GM21447 (cell line): ENCODE measurements around the gene VTI1A.
A peak's percentile ranks its signal among the peaks of the same experiment; 100 is the strongest.

Experiments used
- ATAC-seq: cut with Tn5 transposase; IDR thresholded peaks from one replicate; pipeline ENCODE4 v1.9.1; 2021; ENCODE audit not compliant: unreplicated experiment

VTI1A gene

DNA sequence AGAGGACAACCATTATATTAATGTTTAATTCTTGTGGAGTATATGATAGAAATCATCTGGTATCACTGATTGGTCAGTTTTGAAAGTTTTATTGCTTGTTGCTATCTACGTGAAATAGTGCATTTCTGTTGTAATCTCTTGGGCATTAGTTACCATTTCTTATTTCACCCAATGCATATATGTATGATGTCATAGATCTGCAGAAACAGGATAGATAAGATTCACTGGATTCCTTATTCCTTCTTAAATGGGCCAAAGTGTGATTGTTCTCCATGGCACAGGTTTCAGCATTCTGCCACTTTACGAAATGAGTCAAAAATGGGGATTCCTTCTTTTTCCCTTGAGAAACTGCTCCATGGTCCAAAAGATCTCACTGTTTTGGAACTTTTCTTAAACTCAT lies 56.6 kb downstream of the VTI1A start:
- ATAC-seq: no peak

DNA sequence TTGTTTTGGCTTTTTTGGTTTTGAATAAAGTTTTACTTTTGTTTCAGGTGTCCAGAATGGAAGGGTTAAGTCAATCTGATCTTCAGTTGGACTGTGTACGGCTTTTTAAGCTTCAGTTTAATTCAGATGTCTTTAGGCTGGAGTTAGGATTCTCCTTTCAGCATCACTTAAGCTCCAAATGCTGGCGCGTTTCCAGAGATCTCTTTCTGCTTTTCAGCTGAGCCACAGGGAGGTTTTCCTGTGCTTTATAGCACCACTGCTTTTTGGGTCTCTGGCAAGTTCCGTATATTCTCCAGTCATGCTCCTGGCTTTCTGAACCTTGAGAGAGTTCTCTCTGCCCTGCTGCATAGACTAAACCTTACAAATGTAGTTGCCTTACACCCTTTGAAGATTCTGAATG lies 60.0 kb downstream of the VTI1A start:
- no peak for ATAC-seq

DNA sequence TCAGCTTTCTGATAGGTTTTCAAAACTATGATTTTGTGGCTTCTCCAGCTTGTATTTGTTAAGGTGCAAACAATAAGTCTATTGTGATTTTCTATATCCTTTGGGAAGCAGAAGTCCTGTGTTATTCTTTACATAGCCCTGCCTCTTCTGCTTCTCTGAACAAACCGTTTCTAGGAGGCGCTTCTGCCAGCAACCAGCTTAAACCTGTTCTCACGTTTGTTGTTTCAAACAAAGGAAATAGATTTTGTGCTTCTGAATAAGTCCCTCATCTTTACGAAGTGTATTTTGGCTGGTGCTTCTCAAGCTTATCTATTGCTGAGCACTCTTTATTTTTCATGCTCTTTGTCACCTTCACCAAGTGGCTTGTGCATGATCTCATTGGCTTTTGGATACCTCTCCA lies 61.0 kb downstream of the VTI1A start:
- ATAC-seq: no peak

- no peak for ATAC-seq
Observed at GRCh38 chr10:112509558-112510291, 62.7 kb downstream of the VTI1A start.

DNA sequence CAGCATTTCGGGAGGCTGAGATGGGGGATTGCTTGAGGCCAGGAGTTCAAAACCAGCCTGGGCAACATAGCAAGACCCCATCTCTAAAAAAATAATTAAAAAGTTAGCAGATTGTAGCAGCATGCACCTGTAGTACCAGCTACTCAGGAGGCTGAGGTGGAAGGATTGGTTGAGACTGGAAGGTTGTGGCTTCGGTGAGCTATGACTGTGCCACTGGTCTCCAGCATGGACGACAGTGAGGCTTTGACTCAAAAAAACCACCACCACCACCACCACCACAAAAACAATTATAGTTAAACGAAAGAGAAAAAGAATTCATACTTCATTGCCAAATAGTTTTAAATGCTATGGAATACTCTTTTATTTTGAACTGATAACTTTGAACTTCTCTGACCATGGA lies 63.4 kb downstream of the VTI1A start:
- ATAC-seq: no peak

DNA sequence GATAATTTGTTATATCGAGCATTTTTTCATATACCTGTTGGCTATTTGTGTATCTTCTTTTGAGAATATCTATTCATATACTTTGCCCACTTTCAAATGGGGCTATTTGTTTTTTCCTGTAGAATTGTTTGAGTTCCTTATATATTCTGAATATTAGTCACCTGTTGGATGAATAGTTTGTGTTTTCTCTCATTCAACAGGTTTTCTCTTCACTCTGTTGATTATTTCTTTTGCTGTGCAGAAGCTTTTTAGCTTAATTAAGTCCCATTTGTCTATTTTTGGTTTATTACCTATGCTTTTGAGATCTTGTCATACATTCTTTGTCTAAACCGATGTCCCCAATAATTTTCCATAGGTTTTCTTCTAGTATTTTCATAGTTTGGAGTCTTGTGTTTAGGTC lies 65.3 kb downstream of the VTI1A start:
- no peak for ATAC-seq

DNA sequence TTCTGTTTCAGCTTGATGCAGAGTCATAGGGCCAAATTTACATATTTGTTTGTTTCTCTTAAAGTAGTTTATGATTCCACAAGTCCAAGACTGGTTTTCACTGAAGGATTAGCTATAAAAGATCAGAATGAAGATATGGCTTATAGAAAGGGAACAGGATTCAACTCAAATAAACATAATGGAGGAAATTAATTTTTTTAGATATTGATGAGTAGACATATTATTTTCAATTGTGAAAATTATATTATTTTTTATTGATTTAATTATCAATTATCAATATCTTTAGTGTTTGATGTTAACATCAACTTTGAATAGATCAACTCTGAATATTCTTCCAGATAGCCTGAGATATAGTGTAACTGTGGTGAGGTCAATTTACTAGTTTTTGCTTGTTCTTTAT lies 68.1 kb downstream of the VTI1A start:
- ATAC-seq: no peak

DNA sequence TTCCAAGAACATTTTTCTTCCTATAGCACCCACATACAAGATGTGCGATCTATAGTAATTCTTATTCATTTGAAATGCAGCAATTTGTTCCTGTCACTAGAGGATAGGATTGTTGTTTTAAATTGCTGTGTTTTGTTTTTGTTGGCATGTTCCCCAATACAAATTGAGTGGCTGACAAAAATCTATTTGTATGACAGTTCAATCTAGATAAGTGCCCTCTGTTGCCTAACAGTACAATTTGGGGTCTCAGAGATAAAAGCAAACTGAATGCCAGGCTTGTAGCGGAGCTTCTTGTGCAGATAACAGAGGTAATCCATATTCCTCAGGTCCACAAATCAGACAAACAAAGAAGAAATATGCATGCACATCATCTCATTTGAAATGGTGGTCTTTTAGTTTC lies 68.8 kb downstream of the VTI1A start:
- ATAC-seq: no peak

DNA sequence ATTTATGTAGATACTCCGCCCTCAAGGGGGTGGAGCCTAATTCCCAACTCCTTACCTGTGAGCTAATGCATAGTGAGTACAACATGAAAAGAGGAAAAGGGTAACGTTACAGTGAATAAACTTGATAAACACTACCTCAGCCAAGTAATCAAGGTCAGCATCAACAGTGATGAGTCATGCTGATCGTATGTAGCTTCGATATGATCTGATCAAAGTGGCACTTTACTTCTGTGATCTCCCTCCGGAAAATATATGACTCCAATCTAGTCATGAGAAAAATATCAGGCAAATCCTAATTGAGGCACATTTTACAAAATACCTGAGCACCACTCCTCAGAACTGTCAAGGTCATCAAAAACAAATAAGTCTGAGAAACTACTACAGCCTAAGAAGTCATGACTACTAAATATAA lies 70.4 kb downstream of the VTI1A start:
- ATAC-seq: no peak

DNA sequence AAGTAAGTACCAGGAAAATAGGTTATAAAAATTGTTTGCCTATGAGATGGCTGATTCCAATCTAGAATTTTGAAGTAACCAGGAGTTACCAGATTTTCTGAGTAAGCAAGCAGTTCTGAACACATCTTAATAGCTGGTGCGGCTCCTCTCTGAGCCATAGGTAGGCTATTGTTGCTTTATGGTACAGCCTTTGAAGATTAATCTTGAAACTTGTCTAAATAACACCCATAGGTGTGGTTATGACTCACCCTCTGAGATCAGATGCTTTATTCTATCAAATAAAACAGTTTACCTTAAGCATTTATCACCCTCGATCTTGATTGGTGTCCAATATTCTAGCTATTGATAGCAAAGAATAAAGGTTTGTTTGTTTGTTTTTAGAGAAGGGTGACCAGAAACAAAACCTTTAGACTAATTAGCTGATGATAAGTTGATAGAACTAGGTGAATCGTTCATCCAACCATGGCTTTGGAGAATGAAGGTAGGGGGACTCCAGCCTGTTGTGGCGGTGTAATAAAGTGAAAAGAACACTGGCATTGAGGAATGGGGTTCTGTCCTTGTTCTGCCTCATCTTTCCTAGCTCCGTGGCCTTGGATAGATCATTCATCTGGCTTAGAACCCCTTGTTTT lies 72.2 kb downstream of the VTI1A start:
- peak; percentile 79 for ATAC-seq

DNA sequence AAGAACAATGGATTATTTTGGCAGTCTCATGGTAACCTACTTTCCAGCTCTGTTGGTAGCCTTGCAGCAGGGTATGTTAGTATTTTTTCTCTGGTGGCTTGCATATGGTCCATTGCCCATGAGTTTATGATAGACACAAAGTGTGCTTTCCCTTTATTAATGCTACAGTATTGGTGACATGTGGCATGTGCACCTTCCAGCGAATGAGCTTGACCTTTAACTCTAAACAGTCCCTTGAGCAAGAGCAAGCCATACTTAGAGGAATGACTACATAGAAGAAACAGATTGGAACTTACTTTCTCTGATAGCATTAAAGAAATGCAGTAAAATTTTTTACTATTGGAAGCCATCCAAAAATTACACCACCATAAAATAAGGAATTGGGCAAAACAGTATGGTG lies 73.9 kb downstream of the VTI1A start:
- ATAC-seq: no peak

- ATAC-seq: no peak
Observed at GRCh38 chr10:112524641-112525040, 77.6 kb downstream of the VTI1A start.

GRCh38 chr10:112525200-112525599 lies 78.2 kb downstream of the VTI1A start:
- no peak for ATAC-seq

GRCh38 chr10:112526139-112526538 lies 79.1 kb downstream of the VTI1A start:
- ATAC-seq: peak; percentile 91

DNA sequence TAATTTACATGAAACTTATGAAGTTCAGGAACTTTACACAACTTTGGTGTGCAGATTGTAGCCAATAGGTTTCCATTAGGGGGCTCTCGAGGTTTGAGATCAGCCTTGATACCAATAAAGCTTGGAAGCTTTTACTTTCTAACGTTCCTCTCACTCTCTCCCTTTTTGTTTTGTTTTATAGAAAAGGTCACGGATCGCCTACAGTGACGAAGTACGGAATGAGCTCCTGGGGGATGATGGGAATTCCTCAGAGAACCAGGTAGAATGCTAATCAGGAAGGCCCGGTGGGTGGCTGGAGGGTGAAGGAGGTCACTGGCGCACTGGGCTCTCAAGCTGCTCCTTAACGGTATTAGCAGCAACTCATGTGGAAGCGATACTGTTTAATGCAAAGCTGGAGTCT lies 79.9 kb downstream of the VTI1A start:
- no peak for ATAC-seq

DNA sequence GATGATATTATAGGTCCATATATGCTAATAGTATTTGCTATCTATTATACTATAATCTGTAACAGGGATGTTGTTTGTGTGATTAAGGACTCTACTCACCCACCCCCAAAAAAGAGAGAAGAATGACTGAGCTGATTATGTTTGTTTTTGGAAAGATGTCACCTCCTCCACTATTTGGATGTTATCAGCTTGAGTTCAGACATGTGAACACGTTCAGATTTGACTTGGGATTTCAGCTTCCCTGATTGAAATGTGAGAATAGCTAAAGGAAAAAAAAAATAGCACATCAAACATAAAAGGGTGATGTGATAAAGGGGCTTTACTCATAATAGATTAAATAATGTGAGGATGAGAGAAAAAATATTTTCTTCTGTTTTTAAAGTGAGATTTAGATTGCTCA lies 81.2 kb downstream of the VTI1A start:
- ATAC-seq: no peak

DNA sequence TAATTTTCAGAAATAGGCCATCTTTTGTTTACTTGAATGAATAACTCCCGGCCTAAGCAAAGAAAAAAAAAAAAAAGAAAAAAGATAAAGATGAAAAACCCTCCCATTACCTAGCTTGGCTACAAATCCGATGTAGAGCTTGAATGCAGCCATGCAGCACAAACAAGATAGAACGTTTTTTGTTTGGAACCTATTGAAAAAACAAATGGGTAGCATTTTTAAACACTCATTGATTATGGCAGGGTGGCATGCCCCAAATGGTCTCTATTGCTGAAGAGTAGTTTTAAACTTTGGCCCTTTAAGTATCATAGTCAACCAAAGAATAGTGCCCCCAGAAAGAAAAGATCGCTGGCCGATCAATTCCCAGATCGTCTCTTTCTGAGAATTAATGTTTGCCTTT lies 84.4 kb downstream of the VTI1A start:
- ATAC-seq: no peak

DNA sequence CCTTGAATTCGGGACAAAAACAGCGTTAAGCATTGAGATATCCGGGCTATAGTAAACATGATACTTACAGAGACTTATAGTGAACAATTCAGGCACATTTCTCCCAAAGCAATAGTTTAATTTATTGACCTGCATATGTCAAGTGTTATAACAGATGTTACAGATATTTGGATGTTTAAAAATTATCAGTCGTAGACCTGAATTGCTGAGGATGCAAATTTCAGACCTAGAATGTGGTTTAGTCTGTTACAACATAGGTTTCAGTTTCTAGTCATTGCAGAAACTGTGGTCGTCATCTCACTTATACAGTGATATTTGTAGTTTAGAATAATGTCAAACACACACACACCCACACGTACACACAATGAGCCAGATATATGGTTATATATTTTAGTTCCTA lies 85.2 kb downstream of the VTI1A start:
- ATAC-seq: peak; percentile 98

GRCh38 chr10:112532956-112533355 lies 85.9 kb downstream of the VTI1A start:
- ATAC-seq: no peak

GRCh38 chr10:112533916-112534315 lies 86.9 kb downstream of the VTI1A start:
- no peak for ATAC-seq

GRCh38 chr10:112535531-112535951 lies 88.5 kb downstream of the VTI1A start:
- peak; percentile 69 for ATAC-seq

GRCh38 chr10:112536663-112537062 lies 89.6 kb downstream of the VTI1A start:
- ATAC-seq: no peak

GRCh38 chr10:112538168-112538567 lies 91.2 kb downstream of the VTI1A start:
- ATAC-seq: no peak
